Activated T-cell treated with anti-CD3 and anti-CD28 coated beads, Interleukin-2, amount 50 U/mL, for 72 hours (primary cell): ENCODE measurements around the gene ABCF2. TPM values are rescaled to one million over a fixed set of nuclear protein-coding genes. Genes with fewer than 3 reads are reported as not detected.

Source experiments
- ATAC-seq, 2 donors: fragments of 150-1000 bp; cut with Tn5 transposase; replicated peaks in 1 of 2; 2 replicates each; pipeline ENCODE4 v1.10.0; 2021; ENCODE audit warnings: moderate library complexity in 2 of 2, mild to moderate bottlenecking in 1 of 2
- DNase-seq, 2 donors: peaks; one replicate each; pipeline ENCODE4 v3.0.0; 2021 to 2022; ENCODE audit warnings: mixed read lengths in 1 of 2
- H3K27ac Mint-ChIP-seq: one replicate; pipeline ENCODE4 v1.8.0; 2022; ENCODE audit warnings: mild to moderate bottlenecking, moderate library complexity, mixed read lengths
- H3K27me3 Mint-ChIP-seq: one replicate; pipeline ENCODE4 v1.8.0; 2022; ENCODE audit warnings: low read depth, mixed read lengths
- H3K36me3 Mint-ChIP-seq, 2 donors: one replicate each; pipeline ENCODE4 v1.8.0; 2022; ENCODE audit warnings: mixed read lengths in 2 of 2, mild to moderate bottlenecking in 1 of 2; ENCODE audit not compliant: insufficient read depth in 2 of 2
- H3K4me1 Mint-ChIP-seq: one replicate; pipeline ENCODE4 v1.8.0; 2022; ENCODE audit warnings: low read depth, mixed read lengths
- H3K4me3 Mint-ChIP-seq, 2 donors: one replicate each; pipeline ENCODE4 v1.8.0; 2022; ENCODE audit warnings: mild to moderate bottlenecking in 2 of 2, mixed read lengths in 2 of 2, moderate library complexity in 2 of 2
- H3K9me3 Mint-ChIP-seq, 2 donors: one replicate each; pipeline ENCODE4 v1.8.0; 2022; ENCODE audit warnings: mixed read lengths in 2 of 2
- total RNA-seq, 2 donors: library from RNA; stranded (reverse); gene quantifications; one replicate each; pipeline ENCODE4 v1.2.3, GENCODE V29; 2022

The ABCF2 gene
- total RNA-seq, 2 donors from 2014 or later, result 29.7 to 31.9 TPM

DNA sequence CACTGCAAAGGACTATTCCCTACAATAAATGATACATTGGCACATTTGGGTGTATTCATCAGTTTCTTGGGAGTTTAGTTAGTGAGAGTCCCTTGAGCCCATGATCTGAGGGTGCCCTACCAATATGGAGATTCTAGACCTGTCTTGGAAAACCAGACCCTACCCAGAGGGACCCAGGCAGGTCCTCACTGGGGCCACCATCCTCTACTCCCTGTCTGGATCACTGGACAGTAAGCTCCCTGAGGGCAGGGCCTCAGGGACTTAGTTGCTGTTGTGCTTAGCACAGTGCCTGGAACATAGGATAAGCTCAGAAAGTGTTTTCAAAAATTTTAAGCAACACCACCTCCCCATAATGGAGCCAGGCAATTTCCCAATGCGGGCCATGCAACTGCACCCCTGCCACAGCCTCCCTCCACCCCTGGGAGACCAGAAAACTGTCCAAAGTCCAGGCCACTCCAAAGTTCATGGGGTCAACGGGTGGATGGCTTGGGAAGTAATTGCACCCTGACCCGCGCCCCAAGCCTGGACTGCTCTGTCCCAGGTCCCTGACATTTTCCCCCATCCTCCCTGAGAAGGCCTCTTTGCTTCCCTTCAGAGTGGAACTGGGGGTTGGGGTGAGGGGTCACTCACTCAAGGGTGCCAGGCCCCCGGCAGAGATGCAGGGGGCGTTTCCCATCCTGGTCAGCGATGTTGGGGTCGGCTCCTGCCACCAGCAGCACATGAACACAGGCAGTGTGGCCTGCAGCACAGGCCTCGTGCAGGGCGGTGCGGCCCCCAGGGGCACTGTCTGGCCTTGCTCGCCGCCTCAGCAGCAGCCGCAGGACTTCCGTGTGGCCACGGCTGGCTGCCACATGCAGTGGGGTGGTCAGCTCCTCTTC is 41.0 kb downstream of the ABCF2 start:
- Mint-ChIP-seq H3K9me3 (no peaks in the 10 kb centered on the region), H3K27ac (no peak overlapping the region), H3K27me3 (no peaks in the 10 kb centered on the region), H3K4me1 (no peaks in the 10 kb centered on the region), H3K36me3 (no peaks in the 10 kb centered on the region), H3K4me3 (no peak overlapping the region)
- DNase-seq, result no peak
- ATAC-seq, result no peak

DNA sequence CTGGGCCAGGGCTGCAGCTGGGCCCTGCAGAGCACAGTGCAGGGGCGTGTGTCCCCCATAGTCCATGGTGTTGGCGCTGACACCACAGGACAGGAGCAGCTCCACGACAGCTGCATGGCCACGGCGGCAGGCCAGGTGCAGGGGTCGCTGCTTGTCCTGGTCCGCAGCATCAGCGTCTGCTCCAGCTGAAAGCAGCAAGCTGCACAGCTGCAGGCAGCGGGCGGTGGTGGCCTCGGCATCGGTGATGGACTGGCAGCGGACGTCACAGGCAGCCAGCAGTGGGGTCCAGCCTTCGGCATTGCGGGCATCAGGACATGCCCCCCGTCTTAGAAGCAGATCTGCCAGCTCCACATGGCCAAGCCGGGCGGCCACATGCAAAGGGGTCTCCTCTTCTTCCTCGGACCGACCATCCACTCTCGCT is 46.0 kb downstream of the ABCF2 start:
- no peak overlapping the region for H3K4me3 Mint-ChIP-seq
- no peak for ATAC-seq
- H3K27me3 Mint-ChIP-seq, result peaks cover 6% of the 10 kb centered on the region
- no peak for DNase-seq
- no peaks in the 10 kb centered on the region for H3K4me1 Mint-ChIP-seq
- H3K9me3 Mint-ChIP-seq, result no peaks in the 10 kb centered on the region
- H3K36me3 Mint-ChIP-seq, result no peaks in the 10 kb centered on the region
- H3K27ac Mint-ChIP-seq, result no peak overlapping the region

DNA sequence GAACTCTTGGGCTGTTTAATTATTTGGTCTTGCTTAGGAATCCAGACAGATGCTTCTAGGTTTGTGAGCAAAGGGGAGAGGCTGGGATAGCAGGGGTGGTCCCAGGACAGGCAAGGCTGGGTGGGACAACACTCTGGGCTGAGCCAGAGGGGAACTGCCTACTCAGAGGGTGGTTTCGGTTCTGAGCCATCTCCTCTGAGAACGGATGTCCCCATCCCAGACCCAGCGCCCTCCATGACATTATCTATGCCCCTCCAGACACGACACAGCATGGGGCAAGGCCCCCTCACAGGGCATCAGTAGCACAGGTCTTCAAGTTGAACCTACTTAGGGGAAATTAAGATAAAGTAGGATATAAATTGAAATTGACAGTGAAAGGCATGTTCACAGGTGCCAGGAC is 47.1 kb downstream of the ABCF2 start:
- no peak for ATAC-seq
- Mint-ChIP-seq H3K27ac (no peak overlapping the region), H3K27me3 (peaks cover 13% of the 10 kb centered on the region), H3K4me1 (no peaks in the 10 kb centered on the region), H3K4me3 (no peak overlapping the region), H3K36me3 (no peaks in the 10 kb centered on the region), H3K9me3 (no peaks in the 10 kb centered on the region)
- no peak for DNase-seq

DNA sequence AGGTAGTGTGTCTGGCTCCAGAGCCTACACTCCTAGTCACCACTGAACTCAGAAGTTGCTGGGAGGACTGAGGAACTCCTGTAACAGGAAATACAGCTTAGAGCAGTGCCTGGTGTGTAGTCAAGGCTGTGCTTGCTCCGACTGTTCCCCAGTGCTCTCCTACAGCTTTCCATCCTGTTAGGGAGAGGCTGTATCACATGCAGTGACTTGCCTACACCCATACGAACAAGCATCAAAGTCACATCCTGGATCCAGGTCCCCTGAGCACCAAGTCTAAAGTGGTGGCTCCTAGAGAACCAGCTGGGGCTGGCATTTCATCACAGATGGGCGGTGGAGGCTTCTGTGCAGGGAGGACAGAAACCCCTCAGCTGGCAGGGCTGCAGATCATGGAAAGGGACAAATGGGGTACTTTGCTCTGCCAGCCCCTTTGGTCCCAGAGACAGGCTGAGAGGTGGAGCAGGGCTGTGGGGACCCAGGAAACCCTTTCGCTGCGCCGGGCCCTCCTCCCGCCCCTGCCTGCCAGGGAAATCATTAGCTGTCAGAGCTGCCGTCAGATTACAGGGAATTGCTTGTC is 47.6 kb downstream of the ABCF2 start:
- Mint-ChIP-seq H3K27me3 (peaks cover 16% of the 10 kb centered on the region), H3K4me1 (no peaks in the 10 kb centered on the region)
- ATAC-seq, result no peak

DNA sequence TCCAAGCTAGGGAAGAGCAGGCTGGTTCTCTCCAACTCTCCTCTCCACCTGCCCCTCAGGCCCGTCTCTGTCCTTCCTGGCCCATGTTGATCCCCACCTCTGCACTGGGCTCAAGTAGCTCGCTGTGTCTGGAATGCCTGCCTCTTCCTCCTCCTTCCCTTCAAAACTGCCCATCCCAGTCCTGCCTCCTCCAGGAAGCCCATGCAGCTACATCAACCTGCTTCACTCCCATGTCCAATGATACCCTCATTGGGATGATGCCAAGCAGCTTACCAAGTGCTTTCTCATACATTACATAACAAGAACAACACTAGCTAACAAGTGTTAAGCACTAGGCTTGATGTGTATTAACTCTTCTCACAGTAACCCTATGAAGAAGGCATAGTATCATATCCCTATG is 48.2 kb downstream of the ABCF2 start:
- H3K27me3 Mint-ChIP-seq, result peaks cover 16% of the 10 kb centered on the region
- no peak overlapping the region for H3K27ac Mint-ChIP-seq
- H3K9me3 Mint-ChIP-seq, result no peaks in the 10 kb centered on the region
- H3K4me1 Mint-ChIP-seq, result no peaks in the 10 kb centered on the region
- ATAC-seq, result no peak
- no peaks in the 10 kb centered on the region for H3K36me3 Mint-ChIP-seq
- no peak overlapping the region for H3K4me3 Mint-ChIP-seq
- DNase-seq, result no peak

More for the DNA sequence above, 47.6 kb downstream of the ABCF2 start:
- Mint-ChIP-seq H3K36me3 (no peaks in the 10 kb centered on the region), H3K27ac (no peak overlapping the region), H3K4me3 (no peak overlapping the region), H3K9me3 (no peaks in the 10 kb centered on the region)
- no peak for DNase-seq

DNA sequence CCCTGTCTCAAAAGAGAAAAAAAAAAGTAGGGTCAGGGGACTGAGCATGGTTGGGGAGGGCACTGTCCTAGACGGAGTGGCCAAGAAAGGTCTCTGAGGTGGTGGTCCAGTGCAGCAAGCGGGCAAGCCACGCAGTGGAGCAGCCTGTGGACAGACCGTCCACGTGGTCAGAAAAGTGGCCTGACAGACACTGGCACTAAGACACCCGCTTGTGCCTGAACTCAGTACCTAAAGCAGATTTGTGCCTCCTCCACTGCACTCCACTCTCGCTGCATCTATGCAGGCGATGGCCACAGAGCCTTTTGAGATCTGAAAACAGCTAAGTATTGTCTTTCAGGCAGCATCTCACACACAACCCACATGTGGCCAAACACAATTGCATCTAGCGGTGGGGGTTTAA is 48.8 kb downstream of the ABCF2 start:
- no peak for ATAC-seq
- H3K27me3 Mint-ChIP-seq, result peaks cover 21% of the 10 kb centered on the region

DNA sequence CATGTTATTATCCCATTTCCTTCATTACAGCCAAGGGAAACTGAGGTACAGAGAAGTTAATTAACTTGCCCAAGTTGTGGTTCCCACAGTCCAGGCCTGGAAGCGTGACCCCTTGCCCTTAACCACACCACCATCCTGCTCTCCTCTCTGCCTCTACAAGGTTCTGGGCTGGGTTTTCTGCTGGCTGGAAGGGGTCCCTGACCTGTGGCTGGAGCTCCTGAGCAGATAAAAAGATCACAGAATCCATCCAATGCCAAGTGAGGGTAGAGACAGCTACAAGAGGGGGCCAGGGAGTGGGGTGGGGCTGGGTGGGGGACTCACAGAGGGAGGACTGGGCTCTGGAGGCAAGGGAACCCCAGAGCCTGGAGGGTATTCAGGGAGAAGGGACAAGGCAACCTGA is 49.7 kb downstream of the ABCF2 start:
- Mint-ChIP-seq H3K4me3 (no peak overlapping the region), H3K27ac (no peak overlapping the region), H3K9me3 (no peaks in the 10 kb centered on the region), H3K36me3 (no peaks in the 10 kb centered on the region), H3K27me3 (peaks cover 31% of the 10 kb centered on the region), H3K4me1 (no peaks in the 10 kb centered on the region)
- DNase-seq (no peak), ATAC-seq (no peak)

More for the DNA sequence above, 48.8 kb downstream of the ABCF2 start:
- Mint-ChIP-seq H3K9me3 (no peaks in the 10 kb centered on the region), H3K4me1 (no peaks in the 10 kb centered on the region), H3K4me3 (no peak overlapping the region), H3K36me3 (no peaks in the 10 kb centered on the region), H3K27ac (no peak overlapping the region)
- DNase-seq, result no peak

DNA sequence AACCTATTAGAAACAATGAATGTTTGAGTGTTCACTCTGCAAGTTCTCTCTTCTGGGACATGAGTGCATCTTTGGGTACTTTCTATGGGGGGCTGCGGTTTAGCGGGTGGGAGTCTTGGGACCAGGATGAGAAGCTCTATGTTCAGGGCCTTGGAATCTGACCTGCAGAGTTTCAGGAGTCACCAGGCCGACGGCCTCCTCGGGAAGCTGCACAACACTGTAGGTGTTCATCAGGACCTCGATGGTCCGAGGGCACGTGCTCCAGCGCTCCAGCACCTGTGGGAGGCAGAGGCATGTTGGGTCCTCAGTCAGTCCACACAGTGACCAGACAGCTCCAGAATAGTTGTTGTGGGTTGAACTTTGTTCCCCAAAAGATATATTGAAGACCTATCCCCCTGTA is 50.6 kb downstream of the ABCF2 start:
- Mint-ChIP-seq H3K4me3 (no peak overlapping the region), H3K36me3 (no peaks in the 10 kb centered on the region), H3K27me3 (peaks cover 40% of the 10 kb centered on the region), H3K27ac (no peak overlapping the region), H3K9me3 (no peaks in the 10 kb centered on the region), H3K4me1 (no peaks in the 10 kb centered on the region)
- no peak for ATAC-seq
- DNase-seq, result no peak

DNA sequence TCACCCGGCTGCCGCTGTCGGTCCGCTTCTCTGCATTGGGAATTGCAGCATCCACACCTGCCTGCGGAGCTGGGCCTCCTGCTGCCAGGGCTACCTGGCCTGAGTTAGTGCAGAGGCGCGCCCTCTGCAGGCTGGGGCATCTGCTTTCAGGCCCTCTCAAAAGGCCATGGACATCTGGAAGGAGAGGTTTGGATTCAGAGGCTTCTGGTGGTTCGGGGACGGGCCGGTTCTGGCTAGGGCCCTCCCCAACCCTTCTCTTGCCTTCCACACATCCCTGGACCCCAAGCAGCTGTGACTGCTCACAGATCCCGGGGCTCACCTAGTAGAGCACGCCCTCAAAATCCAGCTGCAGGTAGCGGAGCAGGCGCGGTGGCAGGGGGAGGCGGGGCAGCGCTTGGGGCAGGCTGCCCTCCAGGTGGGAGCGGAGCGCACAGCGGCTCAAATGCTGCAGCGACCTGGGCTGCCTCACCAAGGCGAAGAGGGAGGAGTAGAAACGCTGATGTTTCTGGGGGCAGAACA is 51.2 kb downstream of the ABCF2 start:
- ATAC-seq (no peak), DNase-seq (no peak)
- Mint-ChIP-seq H3K4me1 (no peaks in the 10 kb centered on the region), H3K27ac (no peak overlapping the region), H3K9me3 (no peaks in the 10 kb centered on the region), H3K4me3 (no peak overlapping the region), H3K27me3 (peaks cover 43% of the 10 kb centered on the region), H3K36me3 (no peaks in the 10 kb centered on the region)

DNA sequence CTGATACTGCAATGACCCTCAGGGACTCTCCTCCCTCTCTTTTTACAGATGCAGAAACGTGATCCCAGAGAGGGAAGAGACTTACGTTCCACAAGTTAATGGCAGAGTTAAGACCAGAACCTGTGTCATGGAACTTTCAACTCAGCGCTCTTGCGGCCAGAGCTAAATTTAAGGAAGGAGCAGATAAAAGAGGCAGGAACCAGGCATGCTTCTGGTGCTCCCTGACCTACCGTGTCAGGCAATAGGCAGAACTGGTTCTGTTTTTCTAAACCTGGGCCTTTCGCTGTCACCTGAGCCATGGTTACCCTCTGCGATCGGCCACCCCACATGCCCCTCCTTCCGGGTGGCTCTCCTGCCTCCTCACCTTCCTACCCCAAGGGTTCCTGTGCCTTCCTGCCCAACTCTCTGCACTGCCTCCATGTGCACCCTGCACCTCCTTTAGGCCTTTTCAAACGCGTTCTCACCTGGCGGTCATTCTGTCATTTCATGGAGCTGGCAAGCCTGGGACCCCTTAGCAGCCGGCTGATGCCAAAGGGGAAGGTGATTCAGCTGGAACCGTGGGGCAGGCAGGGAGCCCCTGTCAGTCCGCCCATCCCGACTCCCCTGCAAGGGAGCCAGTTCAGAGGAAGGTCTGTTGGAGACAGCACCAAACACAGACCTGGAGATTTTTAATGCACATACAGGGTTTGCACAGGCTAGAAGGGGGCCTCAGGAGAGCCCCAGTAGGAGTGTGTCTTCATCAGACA is 51.8 kb downstream of the ABCF2 start:
- no peak for ATAC-seq
- no peak for DNase-seq
- Mint-ChIP-seq H3K27ac (no peak overlapping the region), H3K27me3 (peaks cover 44% of the 10 kb centered on the region), H3K4me1 (no peaks in the 10 kb centered on the region), H3K4me3 (no peak overlapping the region), H3K9me3 (no peaks in the 10 kb centered on the region), H3K36me3 (no peaks in the 10 kb centered on the region)

DNA sequence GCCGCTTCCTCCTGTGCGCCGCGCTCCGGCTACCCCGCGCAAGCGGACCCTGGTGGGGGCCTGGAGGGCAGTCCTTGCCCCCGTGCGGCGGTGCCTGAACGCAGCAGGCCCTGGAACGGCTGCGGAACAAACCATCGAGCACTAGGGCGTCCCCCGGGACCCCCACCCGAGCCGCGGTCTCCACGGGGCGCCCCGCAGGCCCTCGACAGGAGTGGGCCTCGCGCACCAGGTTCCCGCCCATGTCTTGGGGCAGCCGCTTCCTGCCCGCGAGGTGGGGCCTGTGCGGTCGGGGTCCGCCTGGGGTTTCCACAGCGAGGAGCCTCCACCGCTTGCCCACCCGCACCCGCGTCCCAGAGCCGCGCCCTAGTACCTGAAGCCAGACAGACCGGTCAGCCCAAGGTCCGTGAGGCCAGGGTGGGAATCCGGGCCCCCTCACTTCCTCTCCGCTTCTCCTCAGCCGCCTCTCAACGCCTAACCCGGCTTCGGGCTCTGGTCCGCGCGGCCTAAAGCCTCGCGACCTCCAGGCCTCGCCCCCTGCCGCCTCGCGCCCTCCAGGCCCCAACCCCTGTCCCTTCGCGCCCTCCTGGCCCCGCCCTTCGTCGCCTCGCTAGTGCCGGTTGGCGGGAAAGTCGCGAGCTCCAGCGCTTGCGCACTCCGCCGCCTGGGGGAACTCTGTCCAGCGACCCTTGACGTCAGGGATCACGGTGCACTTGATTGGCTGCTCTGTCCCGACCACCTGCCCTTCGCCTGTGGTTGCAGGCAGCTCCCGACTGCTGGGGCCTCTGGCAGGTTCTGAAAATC is 52.6 kb downstream of the ABCF2 start:
- Mint-ChIP-seq H3K27me3 (peaks cover 52% of the 10 kb centered on the region), H3K9me3 (no peaks in the 10 kb centered on the region), H3K36me3 (no peaks in the 10 kb centered on the region), H3K27ac (no peak overlapping the region), H3K4me3 (no peak overlapping the region), H3K4me1 (no peaks in the 10 kb centered on the region)
- ATAC-seq, result peak in 1 of 2 donors; percentile 34
- DNase-seq, result peak; percentile 16 to 21

DNA sequence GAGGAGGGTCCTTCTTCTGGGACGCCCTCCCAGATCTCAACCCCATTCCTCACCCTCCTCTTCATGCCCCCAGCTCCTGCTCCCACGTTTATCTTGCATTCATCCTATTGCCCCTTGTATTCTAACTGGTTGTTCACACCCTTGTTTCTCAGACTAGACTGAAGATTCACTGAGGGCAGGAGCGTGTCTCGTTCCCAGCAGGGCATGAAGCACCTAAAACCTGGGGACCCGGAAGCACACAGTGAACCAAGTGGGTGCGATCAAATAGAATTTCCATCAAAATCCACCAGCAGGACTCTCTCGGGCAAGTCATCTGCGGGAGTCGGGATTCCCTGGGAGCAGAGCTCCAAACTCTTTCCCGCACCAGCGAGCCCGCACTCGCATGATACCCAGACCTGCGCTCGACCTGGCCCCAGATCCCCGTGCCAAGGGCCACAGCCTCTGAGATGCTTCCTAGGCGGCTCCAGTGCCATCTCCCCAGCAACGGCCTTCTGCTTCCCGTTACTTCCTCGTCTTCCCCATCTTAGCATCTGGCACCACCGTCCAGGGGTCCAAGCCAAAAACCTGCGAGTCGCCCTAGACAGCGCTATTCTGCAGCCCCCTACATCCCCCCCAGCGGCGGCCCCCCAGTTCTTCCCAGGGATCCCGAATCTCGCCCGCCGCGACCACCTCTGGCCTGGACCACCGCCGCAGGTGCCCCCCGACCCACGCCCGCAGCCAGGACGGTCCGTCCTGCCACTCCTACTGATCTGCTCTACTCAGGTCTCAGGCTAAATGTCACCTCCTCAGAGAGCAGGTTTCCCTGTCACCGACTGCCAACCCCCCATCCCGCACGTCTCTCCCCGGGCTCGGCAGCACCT is 53.4 kb downstream of the ABCF2 start:
- H3K27me3 Mint-ChIP-seq, result peaks cover 55% of the 10 kb centered on the region

More for the DNA sequence above, 53.4 kb downstream of the ABCF2 start:
- Mint-ChIP-seq H3K4me1 (peaks cover 2% of the 10 kb centered on the region), H3K4me3 (no peak overlapping the region), H3K27ac (no peak overlapping the region), H3K9me3 (no peaks in the 10 kb centered on the region), H3K36me3 (no peaks in the 10 kb centered on the region)
- ATAC-seq (no peak), DNase-seq (no peak)
